ENCODE data around the gene CTAG2.

CTAG2 gene

DNA sequence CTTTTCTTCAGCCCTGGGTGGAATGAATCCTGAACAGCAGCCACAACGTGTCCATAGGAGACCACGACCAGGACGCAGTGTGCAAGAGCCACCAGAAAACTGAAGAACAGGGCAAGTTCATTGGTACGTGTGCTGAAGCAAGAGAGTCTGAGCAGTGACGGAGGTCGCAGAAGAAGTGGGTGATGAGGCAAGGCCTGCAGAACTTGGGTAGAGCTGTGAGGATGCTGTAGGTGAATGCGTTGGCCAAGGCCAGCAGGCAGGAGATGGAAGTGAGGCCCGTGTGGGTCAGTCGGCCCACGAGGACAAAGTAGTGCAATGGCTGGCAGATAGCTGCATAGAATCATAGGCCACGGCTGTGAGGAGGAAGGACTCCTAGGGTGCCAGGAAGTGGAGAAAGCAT lies 5.6 kb upstream of the CTAG2 start:
- FAIRE-seq, result no peak

DNA sequence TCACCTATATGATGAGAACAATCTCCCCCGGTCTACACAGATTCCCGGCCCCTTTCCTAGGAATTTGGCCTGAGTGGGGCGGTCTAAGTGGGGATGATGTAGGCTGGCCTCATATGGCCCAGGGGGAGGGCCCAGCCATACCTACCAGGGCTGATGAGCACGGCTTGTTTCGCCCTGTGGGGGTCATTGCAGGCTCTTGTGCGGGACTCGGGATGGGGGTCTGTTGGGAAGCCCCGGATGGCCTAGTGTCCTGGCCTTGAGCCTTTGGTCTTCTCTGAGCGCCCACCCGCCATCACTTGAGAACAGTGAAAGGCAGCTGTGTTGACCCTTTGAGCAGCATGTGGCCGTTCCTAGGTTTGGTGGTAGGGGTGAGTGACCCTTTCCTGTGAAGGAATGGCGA lies 4.8 kb upstream of the CTAG2 start:
- no peak for DNase-seq (ENCODE audit: insufficient read length, low spot score)
- TF ChIP-seq POLR2A (IDR thresholded peaks at IDR 0.05; ENCODE audit: low read depth, low read length) (no peak), POU2F2 (IDR thresholded peaks at IDR 0.05; ENCODE audit: low read depth, low read length) (no peak), TAF1 (IDR thresholded peaks at IDR 0.05; ENCODE audit: low read depth, low read length) (no peak), SPI1 (IDR thresholded peaks at IDR 0.05; ENCODE audit: low read depth, low read length) (no peak), PAX5 (IDR thresholded peaks at IDR 0.05; ENCODE audit: insufficient read depth, low read length, severe bottlenecking) (no peak), POLR2AphosphoS5 (IDR thresholded peaks at IDR 0.05; ENCODE audit: low read depth, low read length) (no peak)
- no peak for FAIRE-seq

More for the DNA sequence above, 5.6 kb upstream of the CTAG2 start:
- no peak for DNase-seq (ENCODE audit: insufficient read length, low spot score)
- TF ChIP-seq PAX5 (IDR thresholded peaks at IDR 0.05; ENCODE audit: insufficient read depth, low read length, severe bottlenecking) (no peak), TAF1 (IDR thresholded peaks at IDR 0.05; ENCODE audit: low read depth, low read length) (no peak), POU2F2 (IDR thresholded peaks at IDR 0.05; ENCODE audit: low read depth, low read length) (no peak), POLR2AphosphoS5 (IDR thresholded peaks at IDR 0.05; ENCODE audit: low read depth, low read length) (no peak), SPI1 (IDR thresholded peaks at IDR 0.05; ENCODE audit: low read depth, low read length) (no peak)

GRCh38 chrX:154657226-154657805 lies 3.9 kb upstream of the CTAG2 start:
- TF ChIP-seq PAX5 (IDR thresholded peaks at IDR 0.05; ENCODE audit: insufficient read depth, low read length, severe bottlenecking) (no peak), POU2F2 (IDR thresholded peaks at IDR 0.05; ENCODE audit: low read depth, low read length) (no peak), POLR2AphosphoS5 (IDR thresholded peaks at IDR 0.05; ENCODE audit: low read depth, low read length) (no peak), SPI1 (IDR thresholded peaks at IDR 0.05; ENCODE audit: low read depth, low read length) (no peak), POLR2A (IDR thresholded peaks at IDR 0.05; ENCODE audit: low read depth, low read length) (no peak), TAF1 (IDR thresholded peaks at IDR 0.05; ENCODE audit: low read depth, low read length) (no peak)
- no peak for FAIRE-seq
- DNase-seq (ENCODE audit: insufficient read length, low spot score), result no peak

GRCh38 chrX:154655786-154656185 lies 2.4 kb upstream of the CTAG2 start:
- FAIRE-seq (no peak), DNase-seq (ENCODE audit: insufficient read length, low spot score) (no peak)
- TF ChIP-seq TAF1 (IDR thresholded peaks at IDR 0.05; ENCODE audit: low read depth, low read length) (no peak), POLR2A (IDR thresholded peaks at IDR 0.05; ENCODE audit: low read depth, low read length) (no peak), PAX5 (IDR thresholded peaks at IDR 0.05; ENCODE audit: insufficient read depth, low read length, severe bottlenecking) (no peak), POU2F2 (IDR thresholded peaks at IDR 0.05; ENCODE audit: low read depth, low read length) (no peak)

GRCh38 chrX:154655346-154655745 lies 2.0 kb upstream of the CTAG2 start:
- no peak for DNase-seq (ENCODE audit: insufficient read length, low spot score)
- FAIRE-seq, result no peak
- no peak for TF ChIP-seq TAF1 (IDR thresholded peaks at IDR 0.05; ENCODE audit: low read depth, low read length)
- TF ChIP-seq POU2F2 (IDR thresholded peaks at IDR 0.05; ENCODE audit: low read depth, low read length), result no peak
- no peak for TF ChIP-seq SPI1 (IDR thresholded peaks at IDR 0.05; ENCODE audit: low read depth, low read length)
- TF ChIP-seq PAX5 (IDR thresholded peaks at IDR 0.05; ENCODE audit: insufficient read depth, low read length, severe bottlenecking), result no peak
- TF ChIP-seq POLR2AphosphoS5 (IDR thresholded peaks at IDR 0.05; ENCODE audit: low read depth, low read length), result no peak
- no peak for TF ChIP-seq POLR2A (IDR thresholded peaks at IDR 0.05; ENCODE audit: low read depth, low read length)

- no peak for FAIRE-seq
Measured at GRCh38 chrX:154654925-154655324, 1.5 kb upstream of the CTAG2 start.

GRCh38 chrX:154654372-154654771 lies 993 bp upstream of the CTAG2 start:
- no peak for DNase-seq (ENCODE audit: insufficient read length, low spot score)
- FAIRE-seq, result no peak
- no peak for TF ChIP-seq TAF1 (IDR thresholded peaks at IDR 0.05; ENCODE audit: low read depth, low read length)
- TF ChIP-seq PAX5 (IDR thresholded peaks at IDR 0.05; ENCODE audit: insufficient read depth, low read length, severe bottlenecking), result no peak
- TF ChIP-seq POLR2A (IDR thresholded peaks at IDR 0.05; ENCODE audit: low read depth, low read length), result no peak
- no peak for TF ChIP-seq POLR2AphosphoS5 (IDR thresholded peaks at IDR 0.05; ENCODE audit: low read depth, low read length)
- TF ChIP-seq SPI1 (IDR thresholded peaks at IDR 0.05; ENCODE audit: low read depth, low read length), result no peak
- no peak for TF ChIP-seq POU2F2 (IDR thresholded peaks at IDR 0.05; ENCODE audit: low read depth, low read length)

More at GRCh38 chrX:154654925-154655324, 1.5 kb upstream of the CTAG2 start:
- DNase-seq (ENCODE audit: insufficient read length, low spot score), result no peak
- no peak for TF ChIP-seq POLR2AphosphoS5 (IDR thresholded peaks at IDR 0.05; ENCODE audit: low read depth, low read length)
- TF ChIP-seq SPI1 (IDR thresholded peaks at IDR 0.05; ENCODE audit: low read depth, low read length), result no peak
- no peak for TF ChIP-seq POLR2A (IDR thresholded peaks at IDR 0.05; ENCODE audit: low read depth, low read length)
- no peak for TF ChIP-seq POU2F2 (IDR thresholded peaks at IDR 0.05; ENCODE audit: low read depth, low read length)
- no peak for TF ChIP-seq PAX5 (IDR thresholded peaks at IDR 0.05; ENCODE audit: insufficient read depth, low read length, severe bottlenecking)
- TF ChIP-seq TAF1 (IDR thresholded peaks at IDR 0.05; ENCODE audit: low read depth, low read length), result no peak

DNA sequence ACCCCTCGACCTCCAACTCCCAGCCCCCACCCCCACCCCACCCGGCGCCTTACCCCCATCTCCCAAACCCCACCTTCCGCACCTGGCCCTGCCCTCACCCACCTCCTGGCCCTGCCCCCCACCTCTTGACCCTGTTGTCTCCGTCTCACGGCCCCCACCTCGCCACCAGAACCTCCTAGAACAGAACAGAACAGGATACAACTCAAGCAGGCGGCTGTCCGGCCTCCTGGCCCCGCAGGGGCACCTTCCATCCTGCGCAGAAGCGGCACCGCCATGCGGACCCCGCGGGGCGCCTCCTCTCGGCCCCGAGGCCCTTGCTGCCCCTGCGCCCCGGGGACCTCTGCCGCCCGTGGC lies 354 bp downstream of the CTAG2 start:
- DNase-seq (ENCODE audit: insufficient read length, low spot score) (no peak), FAIRE-seq (no peak)
- TF ChIP-seq SPI1 (IDR thresholded peaks at IDR 0.05; ENCODE audit: low read depth, low read length) (no peak), POLR2AphosphoS5 (IDR thresholded peaks at IDR 0.05; ENCODE audit: low read depth, low read length) (no peak), POU2F2 (IDR thresholded peaks at IDR 0.05; ENCODE audit: low read depth, low read length) (no peak), TAF1 (IDR thresholded peaks at IDR 0.05; ENCODE audit: low read depth, low read length) (no peak)

DNA sequence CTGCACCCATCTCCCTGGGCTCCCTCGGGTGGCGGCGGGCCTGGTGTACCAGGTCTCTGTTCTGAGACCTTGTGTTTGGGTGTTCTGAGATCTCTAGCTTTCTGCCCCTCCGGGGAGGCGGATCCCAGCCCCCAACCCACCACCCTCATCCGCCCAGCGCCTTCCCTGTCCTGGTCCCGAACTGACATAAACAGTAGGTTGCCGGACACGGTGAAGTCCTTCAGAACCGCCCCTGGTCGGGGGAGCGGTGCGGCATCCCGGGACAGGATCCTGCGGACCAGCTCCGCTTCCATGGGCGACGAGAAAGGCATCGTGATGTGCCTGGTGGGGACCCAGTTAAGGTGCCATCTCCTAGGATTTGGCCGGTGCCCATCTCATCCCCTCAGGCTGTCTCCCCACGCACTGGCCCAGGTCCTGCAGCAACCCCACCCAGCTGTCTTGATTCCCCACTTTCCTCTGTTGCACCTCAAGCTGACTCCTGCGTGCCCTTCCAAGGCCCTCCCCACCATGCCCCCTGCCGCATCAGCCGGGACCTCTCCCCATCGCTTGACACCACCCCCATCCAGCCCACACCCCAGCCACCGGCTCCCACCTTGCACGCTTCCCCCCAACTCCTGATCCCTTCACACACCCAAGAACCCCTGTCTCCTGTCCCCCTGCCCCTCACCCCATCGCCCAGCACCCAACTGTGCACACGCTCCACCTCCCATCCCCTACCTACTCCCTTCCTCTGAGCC lies 900 bp downstream of the CTAG2 start:
- DNase-seq (ENCODE audit: insufficient read length, low spot score), result no peak
- no peak for FAIRE-seq
- no peak for TF ChIP-seq PAX5 (IDR thresholded peaks at IDR 0.05; ENCODE audit: insufficient read depth, low read length, severe bottlenecking)

GRCh38 chrX:154650221-154650510 lies 3.2 kb downstream of the CTAG2 start:
- no peak for TF ChIP-seq POU2F2 (IDR thresholded peaks at IDR 0.05; ENCODE audit: low read depth, low read length)
- TF ChIP-seq SPI1 (IDR thresholded peaks at IDR 0.05; ENCODE audit: low read depth, low read length), result no peak
- TF ChIP-seq TAF1 (IDR thresholded peaks at IDR 0.05; ENCODE audit: low read depth, low read length), result no peak
- TF ChIP-seq POLR2A (IDR thresholded peaks at IDR 0.05; ENCODE audit: low read depth, low read length), result no peak
- no peak for TF ChIP-seq PAX5 (IDR thresholded peaks at IDR 0.05; ENCODE audit: insufficient read depth, low read length, severe bottlenecking)
- TF ChIP-seq POLR2AphosphoS5 (IDR thresholded peaks at IDR 0.05; ENCODE audit: low read depth, low read length), result no peak
- FAIRE-seq (no peak), DNase-seq (ENCODE audit: insufficient read length, low spot score) (no peak)
